WTC11 (cell line): Measurements from ENCODE around the gene GLB1L3.

Source experiments
- AFF4 ChIP-seq: sonication (generic); formaldehyde crosslinking; IDR thresholded peaks from 2 replicates; pipeline ENCODE4 v1.8.1; 2023; ENCODE audit warnings: mild to moderate bottlenecking, missing genetic modification reagents, borderline replicate concordance
- CTCF ChIP-seq: fragments of 200-600 bp; IDR thresholded peaks from 2 replicates; pipeline ENCODE4 v1.8.0; 2022; ENCODE audit warnings: antibody characterized with exemption
- E2F1 ChIP-seq: sonication (generic); formaldehyde crosslinking; IDR thresholded peaks from 2 replicates; pipeline ENCODE4 v1.8.0; 2022; ENCODE audit warnings: mild to moderate bottlenecking, missing genetic modification reagents
- FOXJ3 ChIP-seq: sonication (generic); formaldehyde crosslinking; IDR thresholded peaks from 2 replicates; pipeline ENCODE4 v1.9.0; 2021; ENCODE audit warnings: missing genetic modification reagents, mild to moderate bottlenecking, borderline replicate concordance
- IRF1 ChIP-seq: sonication (generic); formaldehyde crosslinking; IDR thresholded peaks from 2 replicates; pipeline ENCODE4 v1.8.0; 2023; ENCODE audit warnings: missing genetic modification reagents
- MXD4 ChIP-seq: fragments of 250-450 bp; sonication (Bioruptor Pico); IDR thresholded peaks from 2 replicates; pipeline ENCODE4 v1.8.0; 2021; ENCODE audit warnings: mild to moderate bottlenecking, moderate library complexity, borderline replicate concordance
- RORB ChIP-seq: fragments of 250-450 bp; sonication (Bioruptor Pico); IDR thresholded peaks from 2 replicates; pipeline ENCODE4 v1.9.0; 2021; ENCODE audit warnings: mild to moderate bottlenecking
- USF2 ChIP-seq: sonication (generic); formaldehyde crosslinking; IDR thresholded peaks from 2 replicates; pipeline ENCODE4 v1.8.1; 2023; ENCODE audit warnings: mild to moderate bottlenecking, missing genetic modification reagents, moderate library complexity
- ZNF317 ChIP-seq: sonication (generic); formaldehyde crosslinking; IDR thresholded peaks from 2 replicates; pipeline ENCODE4 v1.8.1; 2023; ENCODE audit warnings: low read depth, mild to moderate bottlenecking, moderate library complexity, missing genetic modification reagents, borderline replicate concordance

- no peak for TF ChIP-seq CTCF
- no peak for TF ChIP-seq ZNF317 (CRISPR knock-in tag)
- TF ChIP-seq AFF4 (CRISPR knock-in tag) = no peak
- no peak for TF ChIP-seq E2F1 (CRISPR knock-in tag)
- TF ChIP-seq IRF1 (CRISPR knock-in tag) = no peak
- TF ChIP-seq FOXJ3 (CRISPR knock-in tag) = no peak
- TF ChIP-seq USF2 (CRISPR knock-in tag) = no peak
- no peak for TF ChIP-seq MXD4 (CRISPR knock-in tag)
- TF ChIP-seq RORB (CRISPR knock-in tag) = no peak
These were observed 71.3 kb downstream of the GLB1L3 start for GRCh38 chr11:134347441-134347840.
